Activated T-helper 1 cell treated with anti-CD3 and anti-CD28 coated beads, Interleukin-2, amount 50 U/mL, for 16 hours (primary cell): ENCODE results near the gene EPHB2.

Experiments used
- DNase-seq, 2 donors: peaks; one replicate each; pipeline ENCODE4 v3.0.0-alpha.2; 2020; ENCODE audit warnings: low read depth in 1 of 2, low spot score in 1 of 2

Gene EPHB2

GRCh38 chr1:22777388-22778057 is 66.9 kb downstream of the EPHB2 start:
- DNase-seq, result no peak

- DNase-seq, result no peak
Measured at GRCh38 chr1:22778408-22778807, 67.8 kb downstream of the EPHB2 start.

- no peak for DNase-seq
Measured at GRCh38 chr1:22778862-22779520, 68.4 kb downstream of the EPHB2 start.

- DNase-seq, result no peak
Measured at GRCh38 chr1:22780696-22781095, 70.1 kb downstream of the EPHB2 start.

- no peak for DNase-seq
Measured at GRCh38 chr1:22781483-22781882, 70.8 kb downstream of the EPHB2 start.

GRCh38 chr1:22782406-22782805 is 71.8 kb downstream of the EPHB2 start:
- no peak for DNase-seq

- DNase-seq, result no peak
Measured at GRCh38 chr1:22784317-22784716, 73.7 kb downstream of the EPHB2 start.

GRCh38 chr1:22784737-22785136 is 74.1 kb downstream of the EPHB2 start:
- no peak for DNase-seq

GRCh38 chr1:22786101-22786500 is 75.5 kb downstream of the EPHB2 start:
- no peak for DNase-seq

- DNase-seq, result no peak
Measured at GRCh38 chr1:22786719-22787489, 76.3 kb downstream of the EPHB2 start.

- no peak for DNase-seq
Measured at GRCh38 chr1:22787636-22788035, 77.0 kb downstream of the EPHB2 start.

GRCh38 chr1:22788254-22788661 is 77.6 kb downstream of the EPHB2 start:
- DNase-seq, result no peak

- DNase-seq, result no peak
Measured at GRCh38 chr1:22789356-22789994, 78.8 kb downstream of the EPHB2 start.

GRCh38 chr1:22790232-22791008 is 79.8 kb downstream of the EPHB2 start:
- DNase-seq, result no peak

- no peak for DNase-seq
Measured at GRCh38 chr1:22791831-22792347, 81.2 kb downstream of the EPHB2 start.

- no peak for DNase-seq
Measured at GRCh38 chr1:22792396-22793160, 81.9 kb downstream of the EPHB2 start.

- DNase-seq, result no peak
Measured at GRCh38 chr1:22793647-22794046, 83.0 kb downstream of the EPHB2 start.

GRCh38 chr1:22794647-22795365 is 84.2 kb downstream of the EPHB2 start:
- DNase-seq, result no peak

- no peak for DNase-seq
Measured at GRCh38 chr1:22795366-22795714, 84.7 kb downstream of the EPHB2 start.
